Breast epithelium (tissue), 4 donors: Measurements from ENCODE around the gene PCBP3. TPM values are rescaled to one million over a fixed set of nuclear protein-coding genes. Genes with fewer than 3 reads are reported as not detected.

ENCODE experiments used
- DNase-seq, 2 donors: peaks; one replicate each; pipeline ENCODE4 v3.0.0-alpha.2; 2019; ENCODE audit warnings: low spot score in 2 of 2
- H3K27ac ChIP-seq, 2 donors: fragments of 200-600 bp; sonication (generic) in 1 of 2; one replicate each; pipeline ENCODE4 v1.5.1; 2016 to 2019; ENCODE audit warnings: mild to moderate bottlenecking in 1 of 2
- H3K27me3 ChIP-seq, 2 donors: fragments of 200-600 bp; sonication (generic) in 1 of 2; one replicate each; pipeline versions ENCODE4 v1.5.1 to v1.6.0; 2017 to 2019; ENCODE audit warnings: control low read depth in 1 of 2, mild to moderate bottlenecking in 1 of 2
- H3K36me3 ChIP-seq: fragments of 200-600 bp; one replicate; pipeline ENCODE4 v1.5.1; 2019
- H3K4me1 ChIP-seq, 2 donors: fragments of 200-600 bp; sonication (generic); one replicate each; pipeline ENCODE4 v1.5.1; 2016 to 2019; ENCODE audit warnings: control low read depth in 1 of 2
- H3K4me3 ChIP-seq, 3 donors: fragments of 200-600 bp; sonication (generic); 1 replicate in 2 of 3; 2 replicates in 1 of 3; pipeline ENCODE4 v1.5.1; 2016 to 2019; ENCODE audit warnings: mild to moderate bottlenecking in 3 of 3, moderate library complexity in 2 of 3
- H3K9me3 ChIP-seq, 2 donors: fragments of 200-600 bp; sonication (generic) in 1 of 2; one replicate each; pipeline ENCODE4 v1.5.1; 2016 to 2019; ENCODE audit warnings: control low read depth in 1 of 2
- CTCF ChIP-seq, 3 donors: fragments of 450-650 bp; IDR thresholded peaks; one replicate each; pipeline ENCODE4 v1.5.1; 2016 to 2017; ENCODE audit warnings: antibody characterized with exemption in 3 of 3, mild to moderate bottlenecking in 3 of 3, moderate library complexity in 3 of 3
- POLR2A ChIP-seq: fragments of 450-650 bp; IDR thresholded peaks from one replicate; pipeline ENCODE4 v1.6.1; 2016; ENCODE audit warnings: antibody characterized with exemption, mild to moderate bottlenecking, moderate library complexity
- POLR2AphosphoS5 ChIP-seq, 3 donors: sonication (generic); formaldehyde crosslinking; IDR thresholded peaks; one replicate each; pipeline ENCODE4 v1.6.1; 2017; ENCODE audit warnings: antibody characterized with exemption in 3 of 3
- intact Hi-C: fragments of 100-400 bp; cut with DNase I; formaldehyde crosslinking; loops from one replicate; pipeline ENCODE4 v1.15.1; 2023; ENCODE audit warnings: low total_unique reads
- total RNA-seq, 3 donors: library from RNA; depleted of rRNA; stranded (reverse); fragments of >200 nt; gene quantifications; one replicate each; pipeline ENCODE4 v1.1.0, GENCODE V29; 2016

The PCBP3 gene
- total RNA-seq, 3 donors from 2014 or later = 3.4 to 13.8 (median 4.6) TPM

GRCh38 chr21:45776971-45777370, 133.4 kb downstream of the PCBP3 start:
- H3K36me3 ChIP-seq = no peaks in the 10 kb centered on the region
- intact Hi-C loops = no loop called here
- H3K9me3 ChIP-seq = peaks cover 8 to 16% of the 10 kb centered on the region in 2 donors
- TF ChIP-seq CTCF (IDR thresholded peaks at IDR 0.05) (no peak), POLR2AphosphoS5 (IDR thresholded peaks at IDR 0.05) (no peak), POLR2A (no peak)
- H3K27ac ChIP-seq = no peak overlapping the region
- no peak for DNase-seq
- no peaks in the 10 kb centered on the region for H3K4me1 ChIP-seq
- no peaks in the 10 kb centered on the region for H3K27me3 ChIP-seq
- no peak overlapping the region for H3K4me3 ChIP-seq

- no peak for DNase-seq
- no peaks in the 10 kb centered on the region for H3K36me3 ChIP-seq
- no peaks in the 10 kb centered on the region for H3K4me1 ChIP-seq
- intact Hi-C loops = no loop called here
- H3K27ac ChIP-seq = no peak overlapping the region
- H3K4me3 ChIP-seq = no peak overlapping the region
- TF ChIP-seq POLR2A (no peak), CTCF (IDR thresholded peaks at IDR 0.05) (no peak), POLR2AphosphoS5 (IDR thresholded peaks at IDR 0.05) (no peak)
- H3K27me3 ChIP-seq = peaks cover 0 to 5% of the 10 kb centered on the region in 2 donors
- H3K9me3 ChIP-seq = peaks cover 6 to 16% of the 10 kb centered on the region in 2 donors
Observed at GRCh38 chr21:45778686-45779085, 135.2 kb downstream of the PCBP3 start.

GRCh38 chr21:45779226-45779625, 135.7 kb downstream of the PCBP3 start:
- Histone ChIP-seq H3K4me1 (no peaks in the 10 kb centered on the region), H3K9me3 (peaks cover 6 to 16% of the 10 kb centered on the region in 2 donors), H3K27ac (no peak overlapping the region), H3K4me3 (no peak overlapping the region), H3K36me3 (no peaks in the 10 kb centered on the region), H3K27me3 (peaks cover 0 to 5% of the 10 kb centered on the region in 2 donors)
- TF ChIP-seq POLR2A (no peak), POLR2AphosphoS5 (IDR thresholded peaks at IDR 0.05) (no peak), CTCF (IDR thresholded peaks at IDR 0.05) (no peak)
- intact Hi-C loops = no loop called here
- no peak for DNase-seq

- DNase-seq = no peak
- no peak overlapping the region for H3K4me3 ChIP-seq
- H3K27ac ChIP-seq = no peak overlapping the region
- H3K4me1 ChIP-seq = no peaks in the 10 kb centered on the region
- H3K9me3 ChIP-seq = peaks cover 6 to 16% of the 10 kb centered on the region in 2 donors
- H3K27me3 ChIP-seq = peaks cover 0 to 5% of the 10 kb centered on the region in 2 donors
- H3K36me3 ChIP-seq = no peaks in the 10 kb centered on the region
- TF ChIP-seq POLR2AphosphoS5 (IDR thresholded peaks at IDR 0.05) (no peak), CTCF (IDR thresholded peaks at IDR 0.05) (no peak), POLR2A (no peak)
- intact Hi-C loops = no loop called here
Observed at GRCh38 chr21:45780647-45781046, 137.1 kb downstream of the PCBP3 start.

- peaks cover 5 to 12% of the 10 kb centered on the region in 2 donors for H3K9me3 ChIP-seq
- TF ChIP-seq POLR2A (no peak), POLR2AphosphoS5 (IDR thresholded peaks at IDR 0.05) (no peak), CTCF (IDR thresholded peaks at IDR 0.05) (no peak)
- H3K4me3 ChIP-seq = no peak overlapping the region
- DNase-seq = no peak
- H3K27me3 ChIP-seq = peaks cover 0 to 10% of the 10 kb centered on the region in 2 donors
- H3K4me1 ChIP-seq = no peaks in the 10 kb centered on the region
- intact Hi-C loops = no loop called here
- no peak overlapping the region for H3K27ac ChIP-seq
- no peaks in the 10 kb centered on the region for H3K36me3 ChIP-seq
Observed at GRCh38 chr21:45781741-45782140, 138.2 kb downstream of the PCBP3 start.
